Body of pancreas (tissue), 4 donors: ENCODE measurements around the gene AMPD2. TPM values are rescaled to one million over a fixed set of nuclear protein-coding genes. Genes with fewer than 3 reads are reported as not detected.

Experiments used
- ATAC-seq: fragments of 150-250 bp; one replicate; pipeline ENCODE4 v1.9.1; 2016
- DNase-seq, 4 donors: peaks; one replicate each; pipeline ENCODE4 v3.0.0-alpha.2; 2019
- H3K27ac ChIP-seq, 4 donors: fragments of 200-600 bp; sonication (generic); 1 replicate in 3 of 4; 2 replicates in 1 of 4; pipeline versions ENCODE4 v1.5.1 to v1.6.1; 2016 to 2019; ENCODE audit warnings: mild to moderate bottlenecking in 1 of 4, mixed read lengths in 1 of 4, moderate library complexity in 1 of 4
- H3K27me3 ChIP-seq, 2 donors: fragments of 200-600 bp; sonication (generic); one replicate each; pipeline ENCODE4 v1.6.0; 2016; ENCODE audit warnings: mild to moderate bottlenecking in 1 of 2
- H3K36me3 ChIP-seq, 2 donors: fragments of 200-600 bp; sonication (generic); replicated peaks in 1 of 2; 2 replicates each; pipeline ENCODE4 v1.5.1; 2016; ENCODE audit warnings: low read depth in 2 of 2; ENCODE audit not compliant: insufficient read depth in 1 of 2
- H3K4me1 ChIP-seq: fragments of 200-600 bp; sonication (generic); one replicate; pipeline ENCODE4 v1.6.0; 2016
- H3K4me3 ChIP-seq, 2 donors: fragments of 200-600 bp; sonication (generic); 1 replicate in 1 of 2; 2 replicates in 1 of 2; pipeline ENCODE4 v1.5.1; 2016 to 2019
- H3K9me3 ChIP-seq, 3 donors: fragments of 200-600 bp; sonication (generic); 1 replicate in 2 of 3; 2 replicates in 1 of 3; pipeline ENCODE4 v1.5.1; 2016
- POLR2A ChIP-seq, 3 donors: fragments of 450-650 bp; IDR thresholded peaks; one replicate each; pipeline ENCODE4 v1.6.1; 2016; ENCODE audit warnings: antibody characterized with exemption in 3 of 3, mild to moderate bottlenecking in 2 of 3
- WGBS, 2 donors: methylation state at CpG; one replicate each; pipeline ENCODE4 v1.1.5; 2017; 5-methylcytosine and 5-hydroxymethylcytosine counted together
- intact Hi-C: fragments of 100-400 bp; cut with DNase I; formaldehyde crosslinking; loops from one replicate; pipeline ENCODE4 v1.15.1; 2023
- total RNA-seq, 2 donors: library from RNA; depleted of rRNA; stranded (reverse); fragments of >200 nt; gene quantifications; one replicate each; pipeline ENCODE4 v1.1.0, GENCODE V29; 2016
- TF ChIP-seq, protein P1 (sequence below), 7 experiments: fragments of 450-650 bp in 4 of 7; fragments of 200-600 bp in 3 of 7; sonication (generic) in 3 of 7; IDR thresholded peaks; one replicate each; pipeline ENCODE4 v1.5.1; 2016 to 2019; ENCODE audit warnings: antibody characterized with exemption in 7 of 7

AMPD2 gene
- total RNA-seq, 2 donors from 2014 or later = 22.1 to 111 TPM

- TF ChIP-seq POLR2A (IDR thresholded peaks at IDR 0.05) = no peak
- TF ChIP-seq, protein P1, sequence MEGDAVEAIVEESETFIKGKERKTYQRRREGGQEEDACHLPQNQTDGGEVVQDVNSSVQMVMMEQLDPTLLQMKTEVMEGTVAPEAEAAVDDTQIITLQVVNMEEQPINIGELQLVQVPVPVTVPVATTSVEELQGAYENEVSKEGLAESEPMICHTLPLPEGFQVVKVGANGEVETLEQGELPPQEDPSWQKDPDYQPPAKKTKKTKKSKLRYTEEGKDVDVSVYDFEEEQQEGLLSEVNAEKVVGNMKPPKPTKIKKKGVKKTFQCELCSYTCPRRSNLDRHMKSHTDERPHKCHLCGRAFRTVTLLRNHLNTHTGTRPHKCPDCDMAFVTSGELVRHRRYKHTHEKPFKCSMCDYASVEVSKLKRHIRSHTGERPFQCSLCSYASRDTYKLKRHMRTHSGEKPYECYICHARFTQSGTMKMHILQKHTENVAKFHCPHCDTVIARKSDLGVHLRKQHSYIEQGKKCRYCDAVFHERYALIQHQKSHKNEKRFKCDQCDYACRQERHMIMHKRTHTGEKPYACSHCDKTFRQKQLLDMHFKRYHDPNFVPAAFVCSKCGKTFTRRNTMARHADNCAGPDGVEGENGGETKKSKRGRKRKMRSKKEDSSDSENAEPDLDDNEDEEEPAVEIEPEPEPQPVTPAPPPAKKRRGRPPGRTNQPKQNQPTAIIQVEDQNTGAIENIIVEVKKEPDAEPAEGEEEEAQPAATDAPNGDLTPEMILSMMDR (IDR thresholded peaks at IDR 0.05) = no peak
- no peak overlapping the region for H3K27ac ChIP-seq
- H3K4me1 ChIP-seq = peaks cover 13% of the 10 kb centered on the region
- no peaks in the 10 kb centered on the region for H3K27me3 ChIP-seq
- intact Hi-C loops = loop anchor here (5.0 to 10.0 kb wide), 2 partner anchors 132 to 345 kb away; partner anchors contain the start of gene AHCYL1
- H3K4me3 ChIP-seq = no peak overlapping the region
- no peaks in the 10 kb centered on the region for H3K9me3 ChIP-seq
- 44 to 46% methylated on average over 5 to 6 of the region's 6 CpGs for WGBS, 2 donors
- no peaks in the 10 kb centered on the region for H3K36me3 ChIP-seq
- DNase-seq (no peak), ATAC-seq (no peak)
Observed at GRCh38 chr1:109639841-109640184, 20.2 kb downstream of the AMPD2 start.

DNA sequence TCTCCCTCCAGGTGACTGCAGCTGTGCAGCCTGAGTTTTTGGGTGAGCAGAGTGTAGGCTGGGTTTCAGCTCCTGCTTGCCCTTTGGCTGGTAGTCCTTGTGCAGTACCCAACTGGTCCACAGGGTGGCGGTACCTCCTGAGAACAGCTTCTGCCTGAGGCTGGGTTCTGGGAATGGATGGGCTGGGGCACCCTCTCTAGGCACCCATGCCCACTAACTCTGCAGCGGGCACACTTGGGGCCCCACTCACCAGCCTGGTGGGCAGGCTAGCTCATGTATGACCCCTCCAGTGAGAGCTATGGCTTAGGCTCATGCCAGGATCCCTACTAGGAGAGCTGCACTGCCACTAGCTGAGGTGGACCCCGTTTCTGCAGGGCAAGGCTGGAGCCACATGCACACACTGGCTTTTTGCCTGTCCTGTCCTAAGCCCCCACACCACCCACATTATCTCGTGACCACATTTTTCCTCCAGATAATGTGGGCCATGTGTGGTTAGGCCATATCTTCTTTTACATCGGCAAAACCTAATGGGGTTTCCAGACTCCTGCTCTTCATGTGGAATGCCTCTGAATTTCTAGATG, 20.7 kb downstream of the AMPD2 start:
- ATAC-seq (peak; percentile 74), DNase-seq (peak; percentile 86 to 94 (median 90))
- Histone ChIP-seq H3K27ac (no peak overlapping the region), H3K4me1 (peaks cover 13% of the 10 kb centered on the region), H3K36me3 (no peaks in the 10 kb centered on the region), H3K27me3 (no peaks in the 10 kb centered on the region), H3K9me3 (no peaks in the 10 kb centered on the region), H3K4me3 (no peak overlapping the region)
- 33 to 78% methylated on average over 3 to 5 of the region's 5 CpGs for WGBS, 2 donors
- TF ChIP-seq POLR2A (IDR thresholded peaks at IDR 0.05) = no peak
- TF ChIP-seq, protein P1 (IDR thresholded peaks at IDR 0.05) = peak; percentile 82 to 97 (median 86)
- intact Hi-C loops = loop anchor here (5.0 kb wide), 1 partner anchor 132 kb away; no protein-coding TSS in a partner anchor

GRCh38 chr1:109641078-109641740, 21.6 kb downstream of the AMPD2 start:
- H3K27ac ChIP-seq = no peak overlapping the region
- DNase-seq = no peak

DNA sequence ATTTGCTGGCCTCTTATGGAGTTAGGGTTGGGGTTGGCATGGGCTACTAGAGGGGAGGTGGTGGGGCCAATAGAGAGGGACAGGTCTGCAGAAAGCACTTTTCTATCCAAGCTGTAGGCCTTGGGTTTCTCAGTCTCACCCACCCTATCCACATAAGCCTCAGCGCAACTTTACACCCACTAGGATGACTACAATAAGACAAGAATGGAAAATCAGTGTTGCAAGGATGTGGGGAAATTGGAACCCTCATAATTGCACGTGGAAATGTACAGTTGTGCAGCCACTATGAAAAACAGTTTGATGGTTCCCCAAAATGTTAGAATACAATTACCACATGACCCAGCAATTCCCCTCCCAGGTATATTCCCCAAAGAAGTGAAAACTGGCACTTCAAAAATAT, 22.2 kb downstream of the AMPD2 start:
- DNase-seq = no peak
- 63 to 73% methylated on average over 2 of the region's 2 CpGs for WGBS, 2 donors
- no peaks in the 10 kb centered on the region for H3K27me3 ChIP-seq
- no peak overlapping the region for H3K4me3 ChIP-seq
- H3K4me1 ChIP-seq = peaks cover 7% of the 10 kb centered on the region
- no peak overlapping the region for H3K27ac ChIP-seq
- H3K9me3 ChIP-seq = no peaks in the 10 kb centered on the region
- intact Hi-C loops = loop anchor here (5.0 kb wide), 1 partner anchor 130 kb away; no protein-coding TSS in a partner anchor
- TF ChIP-seq POLR2A (IDR thresholded peaks at IDR 0.05) = no peak
- TF ChIP-seq, protein P1 (IDR thresholded peaks at IDR 0.05) = no peak
- no peaks in the 10 kb centered on the region for H3K36me3 ChIP-seq
- no peak for ATAC-seq

More at GRCh38 chr1:109641078-109641740, 21.6 kb downstream of the AMPD2 start:
- no peak for ATAC-seq
- 73 to 78% methylated on average over 2 of the region's 2 CpGs for WGBS, 2 donors
- no peak for TF ChIP-seq POLR2A (IDR thresholded peaks at IDR 0.05)
- TF ChIP-seq, protein P1 (IDR thresholded peaks at IDR 0.05) = no peak
- H3K4me1 ChIP-seq = peaks cover 10% of the 10 kb centered on the region
- H3K9me3 ChIP-seq = no peaks in the 10 kb centered on the region
- H3K4me3 ChIP-seq = no peak overlapping the region
- intact Hi-C loops = loop anchor here (5.0 kb wide), 1 partner anchor 131 kb away; no protein-coding TSS in a partner anchor
- no peaks in the 10 kb centered on the region for H3K27me3 ChIP-seq
- H3K36me3 ChIP-seq = no peaks in the 10 kb centered on the region
